K562 (cell line): ENCODE results near the gene CDIPT.

Experiments used
- CEBPB ChIP-seq: fragments of 450-650 bp; IDR thresholded peaks from 2 replicates; pipeline ENCODE4 v1.6.1; 2016; ENCODE audit warnings: missing genetic modification characterization, missing compliant biosample characterization
- CTCF ChIP-seq, 3 experiments: IDR thresholded peaks in 2 of 3; conservative IDR thresholded peaks in 1 of 3; 2 replicates each; pipeline ENCODE4 v1.5.1; 2011 to 2012; ENCODE audit warnings: low read length in 3 of 3, mild to moderate bottlenecking in 3 of 3, control low read depth in 2 of 3, improper control_type of control experiment in 1 of 3, inconsistent platforms in 1 of 3, low read depth in 1 of 3, mixed read lengths in 1 of 3, moderate library complexity in 1 of 3; ENCODE audit not compliant: insufficient read depth in 2 of 3
- EZH2 ChIP-seq: IDR thresholded peaks from 2 replicates; pipeline ENCODE4 v1.6.1; 2012; ENCODE audit warnings: low read depth, mild to moderate bottlenecking, inconsistent platforms, low read length, borderline replicate concordance
- FOXM1 ChIP-seq, 2 experiments: fragments of 450-650 bp in 1 of 2; sonication (generic) in 1 of 2; formaldehyde crosslinking in 1 of 2; IDR thresholded peaks; 2 replicates each; pipeline versions ENCODE4 v1.6.1 to v1.9.0; 2017 to 2022; ENCODE audit warnings: low read depth in 2 of 2, mild to moderate bottlenecking in 2 of 2, missing genetic modification reagents in 1 of 2, moderate library complexity in 1 of 2
- GABPA ChIP-seq: fragments of 200-800 bp; sonication (Bioruptor generic); conservative IDR thresholded peaks from 2 replicates; pipeline ENCODE4 v1.6.1; 2016; ENCODE audit warnings: low read depth, missing genetic modification characterization, missing compliant biosample characterization
- KLF16 ChIP-seq: IDR thresholded peaks from 2 replicates; pipeline ENCODE4 v1.6.1; 2016; ENCODE audit warnings: antibody characterized with exemption
- LCOR ChIP-seq: sonication (generic); formaldehyde crosslinking; IDR thresholded peaks from 2 replicates; pipeline ENCODE4 v1.8.0; 2022; ENCODE audit warnings: mild to moderate bottlenecking, missing genetic modification reagents
- MAFF ChIP-seq: IDR thresholded peaks from 2 replicates; pipeline ENCODE4 v1.6.1; 2012; ENCODE audit warnings: low read length, improper control_type of control experiment
- NCOA4 ChIP-seq: fragments of 450-650 bp; IDR thresholded peaks from 2 replicates; pipeline ENCODE4 v1.6.1; 2018; ENCODE audit warnings: mild to moderate bottlenecking; ENCODE audit not compliant: partially characterized antibody
- NR2C2 ChIP-seq, 2 experiments: fragments of 200-800 bp in 1 of 2; sonication (Bioruptor generic) in 1 of 2; sonication (generic) in 1 of 2; formaldehyde crosslinking in 1 of 2; IDR thresholded peaks; 2 replicates each; pipeline versions ENCODE4 v1.6.1 to v1.8.0; 2016 to 2022; ENCODE audit warnings: mild to moderate bottlenecking in 1 of 2, missing compliant biosample characterization in 1 of 2, missing genetic modification characterization in 1 of 2, missing genetic modification reagents in 1 of 2
- SMC3 ChIP-seq: conservative IDR thresholded peaks from 2 replicates; pipeline ENCODE4 v1.6.1; 2011; ENCODE audit warnings: low read depth, low read length, improper control_type of control experiment; ENCODE audit not compliant: insufficient read depth
- ZBTB33 ChIP-seq: sonication (generic); formaldehyde crosslinking; IDR thresholded peaks from 2 replicates; pipeline ENCODE4 v1.8.1; 2023; ENCODE audit warnings: mild to moderate bottlenecking, missing genetic modification reagents
- ZNF76 ChIP-seq: fragments of 250-450 bp; sonication (Bioruptor Pico); IDR thresholded peaks from 2 replicates; pipeline ENCODE4 v1.4.0; 2020; ENCODE audit warnings: mild to moderate bottlenecking, moderate library complexity, borderline replicate concordance

DNA sequence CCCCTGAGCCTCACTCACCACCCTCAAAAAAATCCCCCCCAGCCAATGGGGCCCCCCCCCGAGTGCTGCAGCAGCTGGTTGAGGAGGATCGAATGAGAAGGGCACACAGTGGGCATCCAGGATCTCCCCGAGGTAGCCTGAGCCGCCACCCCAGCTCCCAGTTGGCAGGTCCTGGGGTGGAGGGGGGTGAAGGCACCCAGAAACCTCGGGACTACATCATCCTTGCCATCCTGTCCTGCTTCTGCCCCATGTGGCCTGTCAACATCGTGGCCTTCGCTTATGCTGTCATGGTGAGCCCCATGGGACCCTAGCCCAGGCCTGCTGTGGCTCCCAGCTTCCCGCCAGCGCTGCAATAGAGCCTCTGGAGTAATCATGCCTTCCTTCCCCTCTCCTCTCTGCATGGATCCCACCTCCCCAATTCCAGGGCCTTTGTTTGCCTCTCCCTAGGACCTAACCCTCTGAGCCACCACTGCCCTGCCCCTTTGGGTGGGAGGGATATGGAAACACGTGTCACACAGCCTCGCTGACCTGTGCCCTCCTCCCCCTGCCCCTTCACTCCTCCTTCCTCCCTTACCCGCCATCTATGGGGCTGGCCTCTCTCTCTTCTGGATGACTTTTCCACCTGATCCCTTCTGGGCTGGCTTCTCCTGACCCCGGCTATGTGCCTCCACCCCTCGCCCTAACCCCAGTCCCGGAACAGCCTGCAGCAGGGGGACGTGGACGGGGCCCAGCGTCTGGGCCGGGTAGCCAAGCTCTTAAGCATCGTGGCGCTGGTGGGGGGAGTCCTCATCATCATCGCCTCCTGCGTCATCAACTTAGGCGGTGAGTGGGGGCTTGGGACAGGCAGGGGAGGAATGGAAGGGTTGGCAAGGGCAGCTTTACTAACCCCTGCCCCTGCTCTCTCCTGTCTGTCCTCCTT lies 49.1 kb downstream of the CDIPT start:
- no peak for TF ChIP-seq SMC3
- no peak for TF ChIP-seq CEBPB (tag)
- no peak for TF ChIP-seq MAFF
- TF ChIP-seq ZBTB33 (CRISPR knock-in tag), result 0 out of 2 replicates have a peak, but pooled peaks have one; percentile 28
- no peak for TF ChIP-seq ZNF76 (CRISPR knock-in tag)
- no peak for TF ChIP-seq FOXM1 (IDR thresholded peaks at IDR 0.05; ENCODE audit: low read depth)
- TF ChIP-seq FOXM1 (CRISPR knock-in tag; IDR thresholded peaks at IDR 0.05; ENCODE audit: low read depth), result no peak
- TF ChIP-seq LCOR (CRISPR knock-in tag), result no peak
- no peak for TF ChIP-seq NCOA4
- TF ChIP-seq GABPA, result no peak
- no peak for TF ChIP-seq CTCF (IDR thresholded peaks at IDR 0.05 in 2 of 3, conservative IDR thresholded peaks at IDR 0.05 in 1 of 3; ENCODE audit: insufficient read depth in 2 of 3, low read depth in 1 of 3, low read length in 3 of 3)
- TF ChIP-seq KLF16, result no peak
- no peak for TF ChIP-seq EZH2
- TF ChIP-seq NR2C2 (CRISPR knock-in tag; IDR thresholded peaks at IDR 0.05), result no peak
- TF ChIP-seq NR2C2 (tag; IDR thresholded peaks at IDR 0.05), result no peak
